C4-2B (cell line): ENCODE results near the gene CLHC1.
"Not testable (repeated sequence)": the region's sequence is repeated elsewhere in the genome, so short reads cannot be mapped to it uniquely, and the experiment has no call there.

Source experiments
- H3K27ac ChIP-seq: fragments of 450-650 bp; 2 replicates; pipeline ENCODE4 v1.5.1; 2017
- ZFX ChIP-seq: fragments of 450-650 bp; IDR thresholded peaks from 2 replicates; pipeline ENCODE4 v1.6.1; 2017
- TF ChIP-seq, protein P1 (sequence below): fragments of 450-650 bp; conservative IDR thresholded peaks from 2 replicates; pipeline ENCODE4 v1.5.1; 2017; ENCODE audit warnings: mild to moderate bottlenecking

The CLHC1 gene

DNA sequence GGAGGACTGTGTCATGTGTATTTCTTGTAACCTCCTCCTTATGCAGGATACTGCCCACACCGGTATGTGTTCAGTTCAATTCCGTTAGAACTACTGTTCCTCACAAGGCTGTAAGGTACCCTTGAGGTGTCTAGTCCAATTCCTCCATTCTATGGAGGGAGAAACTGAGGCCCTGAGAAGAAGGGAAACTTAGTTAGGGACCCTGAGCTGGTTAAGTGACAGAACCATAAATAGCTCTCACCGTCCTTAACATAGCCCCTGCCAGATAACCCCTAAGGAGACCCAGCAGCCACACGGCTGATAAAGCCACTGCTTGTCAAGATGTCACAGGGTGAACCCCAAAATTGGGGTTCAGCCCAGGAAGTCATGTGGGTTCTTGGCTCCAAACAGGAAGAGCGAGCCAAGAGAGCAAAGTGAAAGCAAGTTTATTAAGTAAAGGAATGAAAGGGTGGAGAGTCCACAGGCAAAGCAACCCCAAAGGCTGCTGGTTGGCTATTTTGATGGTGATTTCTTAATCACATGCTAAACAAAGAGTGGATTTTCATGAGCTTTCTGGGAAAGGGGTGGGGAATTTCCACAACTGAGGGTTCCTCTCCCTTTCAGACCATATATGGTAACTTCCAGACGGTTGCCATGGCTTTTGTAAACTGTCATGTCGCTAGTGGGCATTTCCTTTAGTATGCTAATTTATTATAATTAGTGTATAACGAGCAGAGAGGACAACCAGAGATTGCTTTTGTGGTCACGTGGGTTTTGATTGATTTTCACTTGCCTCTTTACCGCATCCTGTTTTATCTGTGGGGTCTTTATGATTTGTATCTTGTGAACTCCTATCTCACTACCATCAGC, 98.4 kb downstream of the CLHC1 start:
- no peak for TF ChIP-seq ZFX
- TF ChIP-seq, protein P1, sequence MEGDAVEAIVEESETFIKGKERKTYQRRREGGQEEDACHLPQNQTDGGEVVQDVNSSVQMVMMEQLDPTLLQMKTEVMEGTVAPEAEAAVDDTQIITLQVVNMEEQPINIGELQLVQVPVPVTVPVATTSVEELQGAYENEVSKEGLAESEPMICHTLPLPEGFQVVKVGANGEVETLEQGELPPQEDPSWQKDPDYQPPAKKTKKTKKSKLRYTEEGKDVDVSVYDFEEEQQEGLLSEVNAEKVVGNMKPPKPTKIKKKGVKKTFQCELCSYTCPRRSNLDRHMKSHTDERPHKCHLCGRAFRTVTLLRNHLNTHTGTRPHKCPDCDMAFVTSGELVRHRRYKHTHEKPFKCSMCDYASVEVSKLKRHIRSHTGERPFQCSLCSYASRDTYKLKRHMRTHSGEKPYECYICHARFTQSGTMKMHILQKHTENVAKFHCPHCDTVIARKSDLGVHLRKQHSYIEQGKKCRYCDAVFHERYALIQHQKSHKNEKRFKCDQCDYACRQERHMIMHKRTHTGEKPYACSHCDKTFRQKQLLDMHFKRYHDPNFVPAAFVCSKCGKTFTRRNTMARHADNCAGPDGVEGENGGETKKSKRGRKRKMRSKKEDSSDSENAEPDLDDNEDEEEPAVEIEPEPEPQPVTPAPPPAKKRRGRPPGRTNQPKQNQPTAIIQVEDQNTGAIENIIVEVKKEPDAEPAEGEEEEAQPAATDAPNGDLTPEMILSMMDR: no peak
- H3K27ac ChIP-seq: no peak overlapping the region

- TF ChIP-seq, protein P1: no peak
- no peak for TF ChIP-seq ZFX
Measured at GRCh38 chr2:55130849-55131248, 101.2 kb downstream of the CLHC1 start.

GRCh38 chr2:55126643-55127042, 105.5 kb downstream of the CLHC1 start:
- not testable (repeated sequence) for H3K27ac ChIP-seq

More at GRCh38 chr2:55130849-55131248, 101.2 kb downstream of the CLHC1 start:
- H3K27ac ChIP-seq: no peak overlapping the region
